ENCODE data around the gene ZER1.
"Not testable (repeated sequence)": the region's sequence is repeated elsewhere in the genome, so short reads cannot be mapped to it uniquely, and the experiment has no call there.

The ZER1 gene

DNA sequence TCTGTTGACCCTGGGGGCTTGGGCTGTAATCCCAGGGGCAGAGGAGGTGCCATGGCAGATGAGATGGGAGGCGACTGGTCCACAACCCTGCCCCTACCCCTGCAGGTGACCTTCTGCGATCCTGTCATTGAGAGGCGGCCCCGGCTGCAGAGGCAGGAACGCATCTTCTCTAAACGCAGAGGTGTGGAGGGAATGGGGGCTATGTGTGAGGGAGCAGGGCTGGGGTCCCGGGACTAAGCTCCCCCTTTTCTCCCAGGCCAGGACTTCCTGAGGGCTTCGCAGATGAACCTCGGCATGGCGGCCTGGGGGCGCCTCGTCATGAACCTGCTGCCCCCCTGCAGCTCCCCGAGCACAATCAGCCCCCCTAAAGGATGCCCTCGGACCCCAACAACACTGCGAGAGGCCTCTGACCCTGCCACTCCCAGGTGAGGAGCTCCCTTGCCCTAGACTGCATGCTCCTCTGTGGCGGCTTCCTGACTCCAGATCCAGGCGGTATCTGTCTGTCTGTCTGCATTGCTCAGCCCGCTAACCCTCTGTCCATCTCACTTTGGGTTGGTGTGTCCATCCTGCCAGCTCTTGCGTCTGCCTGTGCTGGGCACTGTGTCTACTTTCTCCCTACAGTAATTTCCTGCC lies 57.7 kb downstream of the ZER1 start:
- no peak for DNase-seq

DNA sequence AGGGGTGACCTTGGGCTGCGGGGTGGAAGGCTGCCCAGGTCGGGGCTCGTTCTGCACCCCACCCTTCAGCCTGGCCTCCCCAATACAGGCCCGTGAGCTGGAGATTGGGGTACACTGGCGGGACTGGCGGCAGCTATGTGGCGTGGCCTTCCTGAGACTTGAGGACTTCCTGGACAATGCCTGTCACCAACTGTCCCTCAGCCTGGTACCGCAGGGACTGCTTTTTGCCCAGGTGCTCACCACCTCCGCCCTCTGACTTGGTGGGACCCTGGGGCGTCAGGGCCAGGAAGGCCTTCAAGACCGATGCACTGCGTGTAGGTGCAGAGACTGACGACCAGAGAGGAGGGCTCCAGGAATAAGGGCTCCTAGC lies 58.3 kb downstream of the ZER1 start:
- no peak for DNase-seq

DNA sequence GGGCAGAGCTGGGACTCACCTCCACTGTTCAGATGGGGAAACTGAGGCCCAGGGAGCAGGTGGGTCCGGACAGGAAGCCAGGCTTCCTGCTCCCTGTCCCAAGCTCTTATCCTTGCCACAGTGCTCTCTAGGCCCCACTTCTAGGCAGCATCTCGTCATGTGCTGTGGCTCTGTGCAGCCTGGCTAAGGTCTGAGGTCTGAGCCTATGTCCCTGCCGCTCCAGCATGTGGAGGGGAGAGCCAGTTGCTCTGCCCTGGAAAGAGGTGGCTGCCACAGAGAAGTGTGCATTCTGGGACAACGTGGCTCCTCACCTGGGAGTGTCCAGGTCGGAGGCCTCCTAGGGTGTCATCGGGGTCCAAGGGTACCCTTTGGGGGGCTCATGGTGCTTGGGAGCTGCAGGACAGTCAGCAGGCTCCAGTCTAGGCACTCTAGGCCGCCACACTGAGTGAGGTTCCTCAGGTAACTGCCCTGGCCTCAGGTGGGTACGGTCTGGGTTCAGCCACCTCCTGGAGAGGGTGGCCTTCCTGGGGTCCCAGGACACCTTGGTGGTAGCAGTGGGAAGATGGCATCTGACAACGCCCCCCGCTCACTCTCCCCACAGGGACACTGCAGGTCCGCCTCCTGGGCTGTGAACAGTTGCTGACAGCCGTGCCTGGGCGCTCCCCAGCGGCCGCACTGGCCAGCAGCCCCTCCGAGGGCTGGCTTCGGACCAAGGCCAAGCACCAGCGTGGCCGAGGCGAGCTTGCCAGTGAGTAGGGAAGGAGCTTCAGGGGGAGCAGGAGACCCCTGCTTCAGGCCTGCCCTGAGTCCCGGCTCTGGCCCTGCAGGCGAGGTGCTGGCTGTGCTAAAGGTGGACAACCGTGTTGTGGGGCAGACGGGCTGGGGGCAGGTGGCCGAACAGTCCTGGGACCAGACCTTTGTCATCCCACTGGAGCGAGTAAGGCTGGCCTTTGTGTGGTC lies 59.0 kb downstream of the ZER1 start:
- no peak for DNase-seq

GRCh38 chr9:128707446-128707845 lies 64.3 kb downstream of the ZER1 start:
- DNase-seq = no peak

- no peak for DNase-seq
Observed at GRCh38 chr9:128706671-128707381, 64.9 kb downstream of the ZER1 start.

DNA sequence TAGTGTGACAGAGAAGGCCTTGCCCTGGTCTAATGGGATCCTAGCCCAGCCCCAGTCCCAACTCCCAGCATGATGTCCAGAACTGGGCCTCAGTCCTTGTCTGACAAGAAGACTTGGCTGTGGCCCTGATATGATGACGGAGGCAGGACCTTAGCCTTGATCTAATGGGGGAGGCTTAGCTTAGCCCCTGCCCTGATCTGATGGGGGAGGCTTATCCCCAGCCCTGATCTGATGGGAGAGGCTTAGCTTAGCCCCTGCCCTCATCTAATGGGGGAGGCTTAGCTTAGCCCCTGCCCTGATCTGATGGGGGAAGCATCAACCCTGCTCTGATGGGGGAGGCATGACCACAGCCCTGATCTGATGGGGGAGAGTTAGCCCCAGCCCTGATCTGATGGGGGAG lies 65.7 kb downstream of the ZER1 start:
- no peak for DNase-seq

- no peak for DNase-seq
Observed at GRCh38 chr9:128705051-128705965, 66.4 kb downstream of the ZER1 start.

DNA sequence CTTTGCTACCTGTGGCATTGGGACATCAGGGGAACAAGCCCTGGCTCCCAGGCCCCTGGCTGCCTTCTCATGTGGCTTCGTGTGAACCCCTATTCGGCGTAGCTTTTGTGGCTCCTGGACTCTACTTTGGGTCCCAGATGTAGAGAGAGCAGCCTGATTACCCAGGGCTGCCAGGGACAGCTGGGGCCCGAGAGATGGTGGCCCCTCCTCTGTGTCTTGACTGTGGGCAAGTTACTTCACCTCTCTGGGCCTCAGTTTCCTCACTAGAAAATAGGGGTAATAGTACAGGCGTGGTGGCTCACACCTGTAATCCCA lies 67.4 kb downstream of the ZER1 start:
- no peak for DNase-seq

DNA sequence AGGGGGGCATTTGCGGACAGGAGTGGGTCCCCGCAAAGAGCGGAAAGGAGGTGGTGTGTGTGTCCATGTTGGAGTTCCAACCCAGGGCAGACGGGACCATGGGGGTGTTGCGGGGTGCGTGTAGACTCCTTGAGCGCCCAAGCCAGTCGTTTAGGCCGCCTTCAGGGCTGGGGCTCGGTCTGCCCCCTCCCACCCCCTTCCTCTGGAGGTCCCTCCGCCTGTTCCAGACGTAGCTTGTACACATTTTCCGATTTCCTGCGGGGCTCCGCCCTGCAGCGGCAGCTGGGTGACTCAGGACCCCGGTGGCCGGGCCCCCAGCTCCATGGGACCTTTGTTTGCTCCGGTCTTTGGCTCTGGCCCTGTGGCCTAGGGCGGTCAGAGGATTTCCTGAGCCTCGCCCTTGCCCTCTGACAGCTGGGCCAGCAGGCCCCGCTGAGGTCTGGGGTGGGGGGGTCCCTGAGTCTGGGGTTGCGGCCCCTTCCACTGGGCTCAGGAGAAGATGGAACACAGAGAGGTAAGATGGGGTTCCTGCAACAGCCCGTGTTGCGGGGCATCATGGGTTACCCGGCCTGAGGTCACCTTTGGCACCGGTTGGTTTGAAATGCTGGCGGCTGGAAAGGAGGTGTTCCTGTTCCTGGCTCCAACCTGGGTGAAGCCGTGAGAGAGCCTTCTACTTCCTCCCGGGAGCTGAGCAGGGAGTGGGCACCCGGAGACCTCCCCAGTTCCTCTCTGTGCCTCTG lies 67.9 kb downstream of the ZER1 start:
- DNase-seq = no peak

DNA sequence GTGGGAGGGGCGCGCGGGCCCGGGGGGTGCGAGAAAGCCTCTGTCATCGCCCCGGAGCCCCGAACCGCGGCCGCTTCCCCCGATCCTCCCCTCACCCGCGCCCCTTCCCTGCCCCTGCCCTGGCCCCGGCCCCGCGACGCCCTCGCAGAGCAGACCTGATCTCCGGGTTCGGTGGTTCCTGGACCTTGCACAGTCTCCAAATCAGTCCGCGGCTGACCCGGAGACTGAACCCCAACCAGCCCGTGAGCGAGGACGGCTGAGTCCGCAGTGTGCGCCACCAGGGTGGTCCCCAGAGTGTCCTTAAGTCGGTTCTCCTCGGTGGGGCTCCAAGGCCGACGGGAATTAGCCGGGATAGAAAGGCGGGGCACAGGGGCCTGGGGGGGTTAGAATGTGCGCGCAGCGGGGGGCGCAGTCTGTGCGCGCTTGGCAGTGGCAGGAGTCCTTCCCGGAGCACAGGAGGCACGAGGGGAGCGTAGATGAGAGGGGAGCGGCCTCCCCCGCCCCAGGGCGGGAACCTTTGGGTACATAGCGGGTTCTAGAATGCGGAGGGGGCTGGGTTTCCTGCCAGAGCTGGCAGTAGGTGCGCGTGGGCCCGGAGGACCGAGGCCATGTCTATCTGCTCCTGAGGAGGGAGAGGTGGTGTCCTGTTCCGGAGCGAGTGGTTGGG lies 68.6 kb downstream of the ZER1 start:
- DNase-seq = peak; percentile 42

GRCh38 chr9:128702445-128702948 lies 69.2 kb downstream of the ZER1 start, which contains the start of gene PKN3:
Gene PKN3 (plus strand): TSS chr9:128702503. CDS start chr9:128702916, 413 bp downstream.
- DNase-seq = peak; percentile 87

DNA sequence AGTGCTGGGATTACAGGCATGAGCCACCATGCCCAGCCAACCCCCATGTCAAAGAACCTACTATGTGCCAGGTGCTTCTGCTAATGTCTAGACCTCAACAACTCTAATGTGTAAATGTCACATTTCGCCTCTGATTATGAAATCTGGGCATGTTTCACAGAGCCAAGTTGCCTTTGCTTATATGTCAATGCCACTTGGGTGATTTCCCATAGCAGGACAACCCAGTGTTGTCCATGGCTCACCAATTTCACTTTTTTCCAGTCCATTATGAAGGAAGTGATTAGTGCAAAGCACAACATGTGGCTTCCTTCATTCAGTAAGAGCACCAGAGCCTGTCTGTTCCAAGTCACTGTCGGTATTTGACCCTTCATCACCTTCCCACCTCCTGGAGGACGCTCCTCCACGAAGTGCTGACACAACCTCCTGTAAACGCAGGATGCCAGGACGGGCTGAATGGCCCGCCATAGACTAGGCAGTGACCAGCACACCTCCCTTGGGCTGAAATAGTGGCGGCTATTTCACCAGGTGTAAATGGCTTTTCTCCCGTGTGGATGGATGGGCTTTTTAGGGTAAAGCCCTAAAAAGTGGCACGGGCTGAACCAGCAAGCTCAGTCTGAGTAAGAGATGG lies 70.4 kb downstream of the ZER1 start:
- DNase-seq = no peak

DNA sequence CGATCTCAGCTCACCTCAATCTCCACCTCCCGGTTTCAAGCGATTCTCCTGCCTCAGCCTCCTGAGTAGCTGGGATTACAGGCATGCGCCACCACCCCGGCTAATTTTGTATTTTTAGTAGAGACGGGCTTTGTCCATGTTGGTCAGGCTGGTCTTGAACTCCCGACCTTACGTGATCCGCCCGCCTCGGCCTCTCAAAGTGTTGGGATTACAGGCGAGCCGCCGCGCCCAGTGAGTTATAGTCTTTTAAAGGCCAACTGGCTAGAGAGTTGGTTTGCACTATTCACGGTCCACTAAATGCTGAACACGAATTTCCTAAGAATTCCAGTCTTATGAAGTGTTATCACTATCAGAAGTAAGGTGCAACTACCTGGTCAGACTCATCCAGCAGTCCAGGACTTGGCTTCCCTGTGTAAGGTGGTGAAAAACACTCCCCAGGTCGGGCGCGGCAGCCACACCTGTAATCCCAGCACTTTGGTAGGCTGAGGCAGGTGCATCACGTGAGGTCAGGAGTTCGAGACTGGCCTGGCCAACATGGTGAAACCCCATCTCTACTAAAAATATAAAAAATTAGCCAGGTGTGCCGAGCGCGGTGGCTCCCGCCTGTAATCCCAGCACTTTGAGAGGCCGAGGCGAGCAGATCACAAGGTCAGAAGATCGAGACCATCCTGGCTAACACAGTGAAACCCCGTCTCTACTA lies 72.5 kb downstream of the ZER1 start:
- not testable (repeated sequence) for DNase-seq

- DNase-seq = no peak
Observed at GRCh38 chr9:128696923-128697707, 74.6 kb downstream of the ZER1 start.

DNA sequence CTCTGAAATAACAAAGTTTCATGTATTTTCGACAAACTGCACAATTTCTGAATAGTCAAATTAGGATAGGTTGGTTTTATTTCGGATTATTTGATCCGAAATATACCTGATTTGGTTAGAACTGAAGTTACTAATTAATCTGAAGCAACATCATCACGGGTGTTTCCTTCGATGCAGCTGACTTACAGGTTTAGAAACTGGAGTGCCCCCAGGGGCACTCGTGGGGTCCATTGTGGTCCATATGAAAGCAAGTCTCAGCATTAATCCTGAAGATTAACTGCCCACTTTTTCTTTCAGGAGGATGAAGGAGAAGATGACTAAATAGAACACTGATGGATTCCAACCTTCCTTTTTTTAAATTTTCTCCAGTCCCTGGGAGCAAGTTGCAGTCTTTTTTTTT lies 77.4 kb downstream of the ZER1 start:
- DNase-seq = no peak

- not testable (repeated sequence) for DNase-seq
Observed at GRCh38 chr9:128693738-128694137, 78.0 kb downstream of the ZER1 start.

DNA sequence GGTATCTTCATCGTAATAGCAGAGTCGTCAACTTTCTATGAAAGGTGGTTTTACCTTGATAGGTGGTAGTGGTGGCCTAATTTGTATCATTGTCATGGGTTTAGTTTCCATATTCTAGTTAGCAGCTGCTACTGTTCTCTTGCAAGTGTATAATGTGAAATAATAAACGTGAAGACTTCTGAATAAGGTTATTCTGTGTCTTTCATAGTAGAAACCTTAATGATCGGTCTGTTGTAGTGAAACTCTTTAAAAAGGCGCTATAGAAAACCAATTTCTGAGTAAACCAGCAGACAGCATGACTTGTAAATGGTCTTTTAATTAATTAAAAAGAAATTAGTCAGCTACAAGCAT lies 81.1 kb downstream of the ZER1 start:
- DNase-seq = no peak

- peak; percentile 44 for DNase-seq
Observed at GRCh38 chr9:128689820-128690683, 81.7 kb downstream of the ZER1 start.
